ENCODE data around the gene CACNA1B.
"Not testable (repeated sequence)": the region's sequence is repeated elsewhere in the genome, so short reads cannot be mapped to it uniquely, and the experiment has no call there.

Gene CACNA1B

DNA sequence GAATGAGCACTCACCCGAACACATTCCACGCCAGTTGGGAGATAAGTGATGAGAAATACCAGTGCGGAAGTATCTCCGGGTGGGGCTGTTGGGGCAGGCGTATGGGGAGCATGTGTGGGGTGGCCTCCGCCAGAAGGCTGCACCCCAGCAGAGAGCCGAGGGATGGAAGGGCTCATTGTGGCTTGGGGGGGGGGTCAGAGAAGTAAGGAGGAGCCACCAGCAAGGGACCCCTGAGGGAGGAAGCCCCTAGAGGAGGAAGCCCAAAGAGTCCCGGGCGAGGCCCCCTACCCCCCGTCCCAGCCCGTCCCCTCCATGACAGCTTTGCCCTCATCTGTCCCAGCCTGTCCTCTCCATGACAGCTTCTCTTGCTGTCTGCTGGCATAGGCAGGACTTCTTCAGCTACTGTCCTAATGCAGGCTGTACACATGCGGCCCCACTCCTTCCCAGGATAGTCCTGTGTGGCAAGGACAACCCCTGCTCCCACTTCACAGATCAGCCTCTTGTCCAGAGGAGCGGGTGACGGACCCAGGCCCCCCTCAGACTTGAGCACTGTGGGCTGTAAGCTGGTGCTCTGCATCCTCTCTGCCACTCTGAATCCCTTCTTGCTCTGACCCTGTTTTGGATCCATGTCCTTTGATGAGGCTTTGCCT lies 239.6 kb downstream of the CACNA1B start:
- DNase-seq (ENCODE audit: low read depth in 2 of 2) = no peak

DNA sequence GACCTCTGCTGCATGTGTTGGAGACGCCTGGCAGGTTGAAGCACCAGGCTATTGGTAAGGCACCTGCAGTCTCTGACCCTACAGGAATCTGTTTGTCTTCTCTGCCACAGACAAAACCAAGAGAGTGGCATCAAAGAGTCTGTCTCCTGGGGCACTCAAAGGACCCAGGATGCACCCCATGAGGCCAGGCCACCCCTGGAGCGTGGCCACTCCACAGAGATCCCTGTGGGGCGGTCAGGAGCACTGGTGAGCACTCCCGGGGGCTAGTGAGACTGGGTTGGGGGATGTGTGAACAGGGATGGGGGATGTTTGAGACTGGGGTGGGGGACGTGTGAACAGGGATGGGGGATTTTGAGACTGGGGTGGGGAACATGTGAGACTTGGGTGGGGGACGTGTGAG lies 240.3 kb downstream of the CACNA1B start:
- DNase-seq (ENCODE audit: low read depth in 2 of 2) = no peak

DNA sequence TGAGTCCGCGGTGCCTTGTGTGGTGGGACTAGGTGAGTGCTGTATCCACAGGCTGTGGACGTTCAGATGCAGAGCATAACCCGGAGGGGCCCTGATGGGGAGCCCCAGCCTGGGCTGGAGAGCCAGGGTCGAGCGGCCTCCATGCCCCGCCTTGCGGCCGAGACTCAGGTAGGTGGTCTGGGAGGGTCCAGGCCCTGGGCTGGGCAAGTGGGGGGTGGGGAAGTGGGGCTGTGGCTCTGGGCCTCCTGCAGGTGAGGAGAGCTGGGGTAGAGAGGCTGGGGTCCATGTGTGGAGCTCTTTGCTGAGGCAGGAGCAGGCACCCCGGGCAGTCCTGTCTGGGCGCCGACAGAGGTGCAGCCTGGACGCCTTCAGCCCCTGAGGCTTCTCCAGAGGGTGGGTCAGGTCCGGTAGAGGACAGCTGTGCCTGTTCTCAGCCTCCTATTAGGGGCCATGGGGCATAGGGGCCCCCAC lies 241.1 kb downstream of the CACNA1B start:
- no peak for DNase-seq (ENCODE audit: low read depth in 2 of 2)

DNA sequence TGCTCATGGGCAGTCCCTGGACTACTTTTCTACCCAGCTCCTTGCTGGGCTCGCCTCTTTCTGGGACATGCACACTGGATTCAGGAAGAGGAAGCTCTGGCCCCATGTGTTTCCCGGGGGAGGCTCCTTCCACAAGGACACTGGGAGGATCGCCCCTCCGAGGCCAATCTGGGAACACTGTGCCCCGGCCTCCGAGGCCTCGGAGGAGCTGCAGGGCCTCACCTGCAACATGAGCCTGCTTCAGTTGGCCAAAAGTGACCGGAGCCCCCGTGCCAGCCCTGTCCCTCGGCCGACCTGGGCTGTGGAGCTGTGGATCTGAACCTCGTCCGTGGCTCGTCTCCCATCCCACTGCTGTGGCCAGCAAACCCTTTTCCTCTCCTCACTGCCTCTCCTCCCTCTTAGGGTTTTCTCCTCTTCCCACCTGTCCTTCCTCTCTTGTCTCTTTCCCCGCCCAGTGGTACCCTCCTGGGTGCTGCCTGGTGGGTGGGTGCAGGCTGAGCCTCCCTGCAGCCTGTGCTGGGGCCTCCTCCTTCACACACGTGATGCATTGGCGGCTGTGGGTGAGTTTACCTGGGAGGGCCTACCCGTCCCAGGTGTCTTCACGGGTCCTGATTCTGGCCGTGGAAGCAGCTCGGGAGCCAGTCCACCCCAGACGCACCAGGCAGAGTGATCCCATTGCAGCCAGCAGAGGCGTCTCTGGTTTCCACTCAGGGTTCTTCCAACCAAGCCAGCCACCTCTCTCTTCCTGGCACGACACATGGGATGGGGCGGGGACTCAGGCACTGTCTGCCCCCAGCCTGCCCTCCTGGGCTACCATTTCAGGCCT lies 241.8 kb downstream of the CACNA1B start:
- DNase-seq (ENCODE audit: low read depth in 2 of 2) = no peak

DNA sequence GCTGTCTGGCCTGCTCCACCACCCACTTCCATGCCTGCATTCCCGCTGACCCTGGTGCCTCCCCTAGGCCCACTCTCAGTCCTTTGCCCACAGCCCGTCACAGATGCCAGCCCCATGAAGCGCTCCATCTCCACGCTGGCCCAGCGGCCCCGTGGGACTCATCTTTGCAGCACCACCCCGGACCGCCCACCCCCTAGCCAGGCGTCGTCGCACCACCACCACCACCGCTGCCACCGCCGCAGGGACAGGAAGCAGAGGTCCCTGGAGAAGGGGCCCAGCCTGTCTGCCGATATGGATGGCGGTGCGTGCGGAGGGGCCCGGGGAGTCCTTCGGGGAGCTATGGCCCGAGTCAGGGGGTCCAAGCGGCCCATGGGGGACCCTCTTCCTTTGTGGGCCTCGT lies 242.5 kb downstream of the CACNA1B start:
- DNase-seq (ENCODE audit: low read depth in 2 of 2) = no peak

DNA sequence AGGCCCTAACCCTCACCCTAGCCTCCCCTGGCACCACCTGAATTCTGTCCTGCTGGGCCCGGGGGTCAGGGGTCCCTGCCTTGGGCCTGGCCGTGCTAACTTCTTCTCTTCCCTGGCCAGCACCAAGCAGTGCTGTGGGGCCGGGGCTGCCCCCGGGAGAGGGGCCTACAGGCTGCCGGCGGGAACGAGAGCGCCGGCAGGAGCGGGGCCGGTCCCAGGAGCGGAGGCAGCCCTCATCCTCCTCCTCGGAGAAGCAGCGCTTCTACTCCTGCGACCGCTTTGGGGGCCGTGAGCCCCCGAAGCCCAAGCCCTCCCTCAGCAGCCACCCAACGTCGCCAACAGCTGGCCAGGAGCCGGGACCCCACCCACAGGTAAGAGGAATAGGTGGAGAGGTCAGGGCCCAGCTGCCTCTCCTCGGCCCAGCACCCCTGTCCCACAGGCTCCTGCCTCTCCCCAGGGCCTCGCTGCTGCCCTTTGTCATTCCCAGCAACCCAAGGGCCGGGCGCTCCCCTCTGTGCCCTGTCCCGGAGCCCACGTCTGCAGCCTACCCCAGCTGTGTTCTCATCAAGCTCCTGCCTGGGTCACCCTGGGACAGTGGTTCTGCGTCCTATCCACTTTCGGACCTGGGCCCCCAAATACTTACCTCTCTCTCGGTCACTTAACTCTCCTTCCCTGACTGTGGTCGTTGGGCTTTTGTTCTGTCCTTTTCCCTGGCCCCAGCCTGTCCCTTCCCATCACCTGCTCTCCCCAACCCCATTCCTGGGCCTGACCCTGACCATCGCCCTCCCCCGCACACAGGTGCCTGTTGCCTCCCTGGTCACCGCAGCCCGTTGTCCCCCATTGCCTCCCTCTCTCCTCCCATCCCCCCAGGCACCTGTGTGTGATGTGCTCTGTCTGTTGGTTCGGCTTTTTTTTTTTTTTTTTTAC lies 243.2 kb downstream of the CACNA1B start:
- no peak for DNase-seq (ENCODE audit: low read depth in 2 of 2)

DNA sequence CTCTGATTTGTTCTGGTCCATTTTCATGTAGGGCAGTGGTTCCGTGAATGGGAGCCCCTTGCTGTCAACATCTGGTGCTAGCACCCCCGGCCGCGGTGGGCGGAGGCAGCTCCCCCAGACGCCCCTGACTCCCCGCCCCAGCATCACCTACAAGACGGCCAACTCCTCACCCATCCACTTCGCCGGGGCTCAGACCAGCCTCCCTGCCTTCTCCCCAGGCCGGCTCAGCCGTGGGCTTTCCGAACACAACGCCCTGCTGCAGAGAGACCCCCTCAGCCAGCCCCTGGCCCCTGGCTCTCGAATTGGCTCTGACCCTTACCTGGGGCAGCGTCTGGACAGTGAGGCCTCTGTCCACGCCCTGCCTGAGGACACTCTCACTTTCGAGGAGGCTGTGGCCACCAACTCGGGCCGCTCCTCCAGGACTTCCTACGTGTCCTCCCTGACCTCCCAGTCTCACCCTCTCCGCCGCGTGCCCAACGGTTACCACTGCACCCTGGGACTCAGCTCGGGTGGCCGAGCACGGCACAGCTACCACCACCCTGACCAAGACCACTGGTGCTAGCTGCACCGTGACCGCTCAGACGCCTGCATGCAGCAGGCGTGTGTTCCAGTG lies 244.0 kb downstream of the CACNA1B start:
- no peak for DNase-seq (ENCODE audit: low read depth in 2 of 2)

DNA sequence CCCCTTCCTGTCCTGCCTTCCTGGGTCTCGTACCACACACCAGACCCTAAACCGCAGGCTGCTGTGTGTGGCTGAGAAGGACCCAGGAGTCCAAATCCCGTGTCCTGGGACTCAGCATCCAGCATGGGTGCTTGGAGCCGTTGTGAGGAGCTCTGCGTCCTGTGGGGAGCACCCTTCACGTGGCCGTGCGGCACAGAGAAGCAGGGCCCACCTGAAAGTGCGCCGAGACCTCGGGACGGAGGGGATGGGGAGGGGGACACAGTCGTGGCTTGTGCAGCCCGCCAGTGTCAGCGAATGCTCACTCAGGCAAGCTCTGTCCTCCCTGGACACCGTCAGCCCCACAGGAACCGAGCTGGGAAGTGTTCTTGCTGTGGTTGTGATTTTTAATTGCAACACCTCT lies 244.6 kb downstream of the CACNA1B start:
- no peak for DNase-seq (ENCODE audit: low read depth in 2 of 2)

DNA sequence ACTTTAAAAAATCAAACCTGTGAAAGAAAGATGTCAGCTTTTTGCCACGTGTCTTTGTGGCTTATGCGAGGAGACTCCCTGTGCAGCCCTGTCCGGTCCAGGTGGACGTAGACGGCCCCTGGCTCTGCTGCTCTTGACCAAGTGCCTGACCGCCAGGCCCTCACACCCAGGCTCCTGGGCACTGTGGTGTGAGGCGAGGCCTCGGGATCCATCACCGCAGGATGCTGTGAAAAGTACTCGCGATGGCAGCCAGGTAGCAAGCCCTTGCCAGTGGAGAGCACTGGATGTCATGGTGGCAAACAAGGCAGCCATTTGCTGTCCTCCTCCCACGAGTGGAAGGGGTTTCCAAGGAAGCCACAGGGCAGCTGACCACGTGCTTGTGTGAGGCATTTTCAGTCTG lies 245.1 kb downstream of the CACNA1B start:
- no peak for DNase-seq (ENCODE audit: low read depth in 2 of 2)

DNA sequence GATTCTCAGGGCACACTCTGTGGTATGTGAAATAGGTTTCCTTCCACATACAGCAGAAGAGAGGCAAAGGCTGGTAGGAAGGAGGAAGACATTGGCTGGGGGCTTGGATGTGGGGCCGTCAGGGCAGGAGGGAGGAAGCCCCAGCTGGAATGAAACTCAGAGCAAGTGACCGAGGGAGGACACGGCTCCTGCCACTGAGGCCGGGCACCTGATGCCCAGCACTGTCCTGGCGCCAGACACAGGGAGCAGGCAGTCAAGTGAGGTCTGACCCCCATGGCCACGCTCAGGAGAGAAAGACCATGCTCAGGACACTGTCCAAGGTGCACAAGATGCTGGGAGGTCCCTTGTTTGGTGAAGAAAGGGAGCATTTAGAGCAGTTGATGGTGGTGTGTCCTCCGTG lies 245.5 kb downstream of the CACNA1B start:
- DNase-seq (ENCODE audit: low read depth in 2 of 2) = no peak

DNA sequence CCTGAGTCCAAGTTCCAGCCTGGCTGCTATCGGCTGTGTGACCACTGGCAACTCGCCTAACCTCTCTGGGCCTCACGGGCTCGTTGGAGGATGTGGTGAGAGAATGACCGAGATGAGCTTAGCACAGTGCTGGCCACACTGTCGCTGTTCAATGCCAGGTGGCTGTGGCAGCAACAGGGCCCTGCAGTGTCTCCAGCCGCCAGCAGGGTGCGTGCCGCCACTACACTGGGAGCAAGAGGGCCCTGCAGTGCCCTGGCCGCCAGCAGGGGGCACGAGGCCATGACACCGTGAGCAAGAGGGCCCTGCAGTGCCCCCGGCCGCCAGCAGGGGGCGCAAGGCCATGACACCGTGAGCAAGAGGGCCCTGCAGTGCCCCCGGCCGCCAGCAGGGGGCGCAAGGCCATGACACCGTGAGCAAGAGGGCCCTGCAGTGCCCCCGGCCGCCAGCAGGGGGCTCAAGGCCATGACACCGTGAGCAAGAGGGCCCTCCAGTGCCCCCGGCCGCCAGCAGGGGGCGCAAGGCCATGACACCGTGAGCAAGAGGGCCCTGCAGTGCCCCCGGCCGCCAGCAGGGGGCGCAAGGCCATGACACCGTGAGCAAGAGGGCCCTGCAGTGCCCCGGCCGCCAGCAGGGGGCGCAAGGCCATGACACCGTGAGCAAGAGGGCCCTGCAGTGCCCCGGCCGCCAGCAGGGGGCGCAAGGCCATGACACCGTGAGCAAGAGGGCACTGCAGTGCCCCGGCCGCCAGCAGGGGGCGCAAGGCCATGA lies 248.7 kb downstream of the CACNA1B start:
- not testable (repeated sequence) for DNase-seq (ENCODE audit: low read depth in 2 of 2)

DNA sequence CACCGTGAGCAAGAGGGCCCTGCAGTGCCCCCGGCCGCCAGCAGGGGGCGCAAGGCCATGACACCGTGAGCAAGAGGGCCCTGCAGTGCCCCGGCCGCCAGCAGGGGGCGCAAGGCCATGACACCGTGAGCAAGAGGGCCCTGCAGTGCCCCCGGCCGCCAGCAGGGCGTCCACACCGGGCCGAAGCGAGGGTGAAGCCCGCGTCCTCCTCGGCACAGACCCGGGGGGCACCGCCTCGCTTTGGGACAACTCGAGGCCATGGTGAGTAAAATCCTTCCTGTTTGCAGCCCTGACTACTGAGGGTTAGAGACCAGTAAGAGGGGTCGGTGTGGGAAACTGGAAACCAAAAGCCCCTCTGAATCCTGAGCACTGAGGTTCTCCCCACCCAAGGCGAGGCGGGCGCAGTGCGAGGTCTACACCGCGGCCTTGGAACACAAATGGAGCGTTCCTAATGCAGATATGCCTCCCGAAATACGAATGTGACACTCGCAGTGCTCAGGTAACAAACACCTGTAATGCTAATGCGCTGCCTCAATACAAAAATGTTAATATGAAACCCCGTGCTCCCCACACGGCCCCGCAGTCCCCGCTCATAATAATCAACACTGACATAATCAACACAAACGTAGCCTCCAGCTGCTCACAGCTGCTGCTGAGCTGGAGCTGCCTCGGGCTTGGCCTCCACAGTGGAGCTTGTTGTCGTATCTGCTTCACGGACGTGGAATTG lies 249.4 kb downstream of the CACNA1B start:
- not testable (repeated sequence) for DNase-seq (ENCODE audit: low read depth in 2 of 2)

DNA sequence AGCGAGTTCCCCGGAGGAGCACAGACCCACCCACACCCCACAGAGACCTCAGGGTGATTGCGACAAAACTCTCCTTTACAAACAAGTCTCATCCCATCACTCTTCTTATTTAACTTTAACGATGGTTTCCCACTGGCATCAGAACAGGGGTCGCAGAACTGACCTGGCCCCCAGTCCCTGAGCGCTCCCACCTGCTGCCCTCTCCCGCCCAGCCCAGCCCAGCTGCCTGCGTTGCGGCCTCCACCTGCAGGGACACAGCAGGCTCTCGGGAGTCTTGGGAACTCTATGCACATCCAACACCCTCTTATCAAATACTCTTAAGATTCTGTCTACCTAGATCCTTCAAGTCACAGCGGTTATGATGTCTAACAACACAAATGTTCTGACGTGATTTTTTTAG lies 250.4 kb downstream of the CACNA1B start:
- not testable (repeated sequence) for DNase-seq (ENCODE audit: low read depth in 2 of 2)

DNA sequence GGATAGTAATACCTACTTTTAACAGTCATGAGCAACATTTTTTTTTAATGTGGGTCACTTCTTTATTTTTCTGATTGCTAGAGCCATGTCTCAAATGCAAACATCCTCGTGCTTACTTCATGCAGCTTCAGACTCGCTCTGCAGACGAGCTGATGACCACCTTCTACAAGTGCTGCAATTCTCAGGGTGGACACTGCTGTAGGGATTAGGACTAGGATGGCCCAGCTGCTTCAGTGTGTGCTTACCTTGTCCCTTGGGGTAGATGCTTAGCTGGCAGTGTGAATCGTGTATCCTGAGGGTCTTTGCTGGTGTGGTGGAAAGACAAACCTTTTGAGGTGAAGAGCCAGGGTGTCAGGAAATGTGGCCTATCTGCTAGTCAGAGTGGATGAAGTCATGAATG lies 251.7 kb downstream of the CACNA1B start:
- DNase-seq (ENCODE audit: low read depth in 2 of 2) = not testable (repeated sequence)

DNA sequence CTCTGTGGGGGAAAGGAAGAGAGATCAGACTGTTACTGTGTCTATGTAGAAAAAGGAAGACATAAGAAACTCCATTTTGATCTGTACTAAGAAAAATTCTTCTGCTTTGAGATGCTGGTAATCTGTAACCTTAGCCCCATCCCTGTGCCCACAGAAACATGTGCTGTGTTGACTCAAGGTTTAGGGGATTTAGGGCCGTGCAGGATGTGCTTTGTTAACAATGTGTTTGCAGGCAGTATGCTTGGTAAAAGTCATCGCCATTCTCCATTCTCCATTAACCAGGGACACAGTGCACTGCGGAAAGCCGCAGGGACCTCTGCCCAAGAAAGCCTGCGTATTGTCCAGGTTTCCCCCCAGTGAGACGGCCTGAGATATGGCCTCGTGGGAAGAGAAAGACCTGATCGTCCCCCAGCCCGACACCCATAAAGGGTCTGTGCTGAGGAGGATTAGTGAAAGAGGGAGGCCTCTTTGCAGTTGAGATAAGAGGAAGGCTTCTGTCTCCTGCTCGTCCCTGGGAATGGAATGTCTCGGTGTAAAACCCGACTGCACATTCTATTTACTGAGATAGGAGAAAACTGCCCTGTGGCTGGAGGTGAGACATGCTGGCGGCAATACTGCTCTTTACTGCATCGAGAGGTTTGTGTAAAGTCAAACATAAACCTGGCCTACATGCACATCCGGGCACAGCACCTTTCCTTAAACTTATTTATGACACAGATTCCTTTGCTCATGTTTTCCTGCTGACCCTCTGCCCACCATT lies 255.5 kb downstream of the CACNA1B start:
- not testable (repeated sequence) for DNase-seq (ENCODE audit: low read depth in 2 of 2)

DNA sequence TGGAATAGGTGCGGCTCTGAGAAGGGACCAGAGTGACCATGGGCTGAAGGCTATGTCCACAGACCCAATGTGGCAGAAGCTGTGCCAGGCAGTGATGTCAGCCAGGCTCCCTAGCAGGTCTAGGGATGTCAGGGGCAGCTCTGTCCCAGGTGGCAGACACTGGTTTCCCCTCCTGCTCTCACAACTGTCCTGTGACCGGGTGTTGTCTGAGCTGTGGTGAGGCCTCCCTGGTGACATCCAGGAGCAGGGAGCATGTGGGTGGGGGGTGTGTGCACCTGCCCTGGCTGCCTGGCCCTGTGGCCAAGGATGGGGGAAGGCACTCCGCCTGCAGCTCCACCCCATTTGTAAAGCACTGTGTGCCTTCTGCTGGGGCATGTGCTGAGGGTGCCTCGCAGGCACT lies 257.0 kb downstream of the CACNA1B start:
- not testable (repeated sequence) for DNase-seq (ENCODE audit: low read depth in 2 of 2)

DNA sequence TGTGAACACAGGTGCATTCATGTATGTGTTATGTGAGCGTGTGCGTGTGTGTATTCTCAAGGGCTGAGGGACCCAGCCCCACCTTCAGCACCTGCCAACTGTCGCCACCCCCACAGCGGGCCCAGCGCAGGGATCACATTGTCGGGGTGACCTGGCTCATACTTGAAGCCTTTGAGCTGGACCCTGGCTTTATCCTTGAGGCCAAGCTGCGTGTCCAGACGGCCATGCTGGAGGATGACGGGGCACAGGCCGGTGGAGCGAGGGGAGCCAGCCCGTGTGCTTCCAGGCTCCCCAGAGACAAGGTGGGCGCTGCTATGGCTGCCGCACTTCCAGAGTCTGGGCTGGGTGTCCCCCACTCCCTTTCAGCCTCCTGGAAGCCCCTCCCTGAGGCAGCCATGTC lies 261.5 kb downstream of the CACNA1B start:
- not testable (repeated sequence) for DNase-seq (ENCODE audit: low read depth in 2 of 2)

DNA sequence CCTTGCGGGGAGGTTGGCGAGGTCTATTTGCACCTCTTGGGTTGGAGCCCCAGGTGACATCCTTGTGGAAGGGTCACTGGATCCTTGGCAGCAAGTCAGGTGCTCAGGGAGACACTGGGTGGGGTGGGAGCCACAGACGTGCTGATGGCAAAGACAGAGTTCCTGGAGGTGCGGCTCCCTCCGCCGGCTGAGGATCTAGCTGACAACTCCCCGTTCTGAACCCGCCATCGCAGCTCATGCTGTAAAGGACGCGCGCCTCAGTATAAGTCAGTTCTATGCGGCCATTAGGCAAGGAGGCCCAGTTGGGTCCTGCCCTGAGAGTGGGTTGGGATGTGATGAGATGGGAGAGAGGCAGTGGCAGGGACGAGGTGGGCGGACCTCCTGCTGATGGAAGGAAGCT lies 263.4 kb downstream of the CACNA1B start:
- DNase-seq (ENCODE audit: low read depth in 2 of 2) = not testable (repeated sequence)

DNA sequence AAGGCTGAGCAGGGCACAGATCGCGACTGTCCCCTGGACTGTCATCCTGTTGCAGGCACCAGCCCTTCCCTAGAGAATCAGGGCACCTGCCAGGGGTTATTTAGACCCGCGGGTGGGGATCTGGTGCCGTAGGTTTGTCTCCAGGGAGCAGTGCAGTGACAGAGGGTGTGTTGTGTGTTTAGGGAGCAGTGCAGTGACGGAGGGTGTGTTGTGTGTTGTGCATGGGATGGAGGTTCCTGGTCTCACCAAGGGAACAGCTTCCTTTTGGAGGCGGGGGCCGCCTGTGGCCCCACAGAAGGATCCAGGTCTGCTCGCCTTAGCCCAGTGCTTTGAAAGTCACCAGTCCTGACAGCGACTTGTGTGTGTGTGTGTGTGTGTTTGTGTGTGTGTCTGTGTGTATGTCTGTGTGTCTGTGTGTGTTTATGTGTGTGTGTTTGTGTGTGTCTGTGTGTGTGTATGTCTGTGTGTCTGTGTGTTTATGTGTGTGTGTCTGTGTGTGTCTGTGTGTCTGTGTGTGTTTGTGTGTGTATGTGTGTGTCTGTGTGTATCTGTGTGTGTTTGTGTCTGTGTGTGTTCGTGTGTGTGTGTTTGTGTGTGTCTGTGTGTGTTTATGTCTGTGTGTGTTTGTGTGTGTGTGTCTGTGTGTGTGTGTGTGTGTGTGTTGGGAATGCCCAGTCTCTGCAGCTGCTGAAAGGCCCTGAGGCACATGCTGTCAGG lies 265.1 kb downstream of the CACNA1B start:
- DNase-seq (ENCODE audit: low read depth in 2 of 2) = not testable (repeated sequence)

Data from stimulated activated CD8-positive, alpha-beta memory T cell treated with anti-CD3 and anti-CD28 coated beads, Interleukin-7, amount 100 ng/mL, for 1 hour (primary cell).